GM18517 (cell line): ENCODE measurements around the gene SPANXA2.
"Not testable (repeated sequence)": the region's sequence is repeated elsewhere in the genome, so short reads cannot be mapped to it uniquely, and the experiment has no call there.

Source experiments
- ATAC-seq: cut with Tn5 transposase; IDR thresholded peaks from one replicate; pipeline ENCODE4 v1.9.1; 2021; ENCODE audit warnings: mild to moderate bottlenecking, moderate library complexity; ENCODE audit not compliant: unreplicated experiment

SPANXA2 gene

GRCh38 chrX:141589408-141589807 is at the start of gene SPANXA2:
Gene SPANXA2 (plus strand): TSS chrX:141589708. CDS start chrX:141589768, 60 bp downstream.
- not testable (repeated sequence) for ATAC-seq

- ATAC-seq, result not testable (repeated sequence)
Measured at GRCh38 chrX:141542551-141542950, 47.0 kb upstream of the SPANXA2 start.

GRCh38 chrX:141584638-141585037 is 4.9 kb upstream of the SPANXA2 start, which contains the start of gene SPANXA1:
Gene SPANXA1 (minus strand): TSS chrX:141584738. CDS start chrX:141584678, 60 bp downstream.
- not testable (repeated sequence) for ATAC-seq

- ATAC-seq, result no peak
Measured at GRCh38 chrX:141609111-141609510, 19.6 kb downstream of the SPANXA2 start.

- no peak for ATAC-seq
Measured at GRCh38 chrX:141619336-141619735, 29.8 kb downstream of the SPANXA2 start.

GRCh38 chrX:141632124-141632523 is 42.6 kb downstream of the SPANXA2 start:
- ATAC-seq, result no peak

- no peak for ATAC-seq
Measured at GRCh38 chrX:141638550-141638949, 49.0 kb downstream of the SPANXA2 start.
